Urinary bladder (tissue), 4 donors: ENCODE data around the gene CMIP. TPM values are rescaled to one million over a fixed set of nuclear protein-coding genes. Genes with fewer than 3 reads are reported as not detected.

Experiments used
- DNase-seq: peaks from one replicate; pipeline ENCODE4 v3.0.0-alpha.2; 2015; ENCODE audit errors: extremely low spot score
- H3K27ac ChIP-seq: one replicate; pipeline ENCODE4 v1.5.1; 2013; ENCODE audit warnings: low read depth, mild to moderate bottlenecking, moderate library complexity
- H3K36me3 ChIP-seq: one replicate; pipeline ENCODE4 v1.6.1; 2013; ENCODE audit warnings: mild to moderate bottlenecking, moderate library complexity; ENCODE audit not compliant: insufficient read depth
- H3K4me1 ChIP-seq: one replicate; pipeline ENCODE4 v1.6.1; 2013; ENCODE audit warnings: mild to moderate bottlenecking, moderate library complexity; ENCODE audit not compliant: insufficient read depth
- H3K4me3 ChIP-seq: one replicate; pipeline ENCODE4 v1.5.1; 2013; ENCODE audit warnings: low read depth, low read length
- WGBS: extraction: QIAGEN DNeasy Blood & Tissue Kit; methylation state at CpG from one replicate; pipeline ENCODE4 v1.1.7; 2013; 5-methylcytosine and 5-hydroxymethylcytosine counted together
- polyA plus RNA-seq: library from polyadenylated mRNA; stranded (reverse); fragments of 200-250 nt; gene quantifications from one replicate; pipeline ENCODE4 v1.2.3, GENCODE V29; 2013
- total RNA-seq: library from RNA; depleted of rRNA; stranded (reverse); fragments of >200 nt; gene quantifications from one replicate; pipeline ENCODE4 v1.2.3, GENCODE V29; 2014
- donor health status: healthy with polysubstance abuse.
- donor health status: healthy.

Gene CMIP
- total and polyA plus RNA-seq, 2 donors = 21.7 to 29.4 TPM

DNA sequence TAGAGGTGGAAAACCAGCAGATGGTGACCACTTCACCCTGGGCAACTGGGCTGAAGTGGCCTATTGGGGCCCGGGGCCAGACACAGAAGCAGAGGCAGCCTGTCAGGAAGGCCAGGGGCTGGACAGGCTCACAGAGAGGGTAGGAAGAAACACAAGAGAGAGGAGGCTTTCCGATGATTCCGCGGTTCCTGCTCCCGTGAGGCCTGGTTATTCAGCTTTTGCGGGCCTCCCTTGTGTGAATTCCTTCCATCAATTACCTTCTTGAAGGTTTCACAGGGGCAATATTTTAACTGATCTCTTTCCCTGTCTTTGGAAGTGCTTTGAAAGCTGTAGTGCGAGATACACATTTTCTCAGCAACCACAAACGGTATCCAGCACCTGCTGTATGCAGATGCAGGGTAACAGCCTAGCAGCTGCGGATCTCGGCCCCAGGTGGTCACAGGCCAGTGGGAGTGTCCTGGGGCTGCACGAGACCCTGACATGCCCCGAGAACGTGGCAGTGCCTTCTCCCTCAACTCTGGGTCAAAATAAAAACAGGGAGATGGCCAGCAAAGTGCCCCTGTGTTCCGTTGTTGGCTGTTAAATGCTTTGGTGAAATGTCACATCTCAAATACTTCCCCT lies 11.6 kb upstream of the CMIP start:
- Histone ChIP-seq H3K27ac (no peak overlapping the region), H3K4me3 (no peak overlapping the region), H3K36me3 (no peaks in the 10 kb centered on the region), H3K4me1 (no peaks in the 10 kb centered on the region)
- no peak for DNase-seq
- 85% methylated on average over 14 of the region's 14 CpGs for WGBS

DNA sequence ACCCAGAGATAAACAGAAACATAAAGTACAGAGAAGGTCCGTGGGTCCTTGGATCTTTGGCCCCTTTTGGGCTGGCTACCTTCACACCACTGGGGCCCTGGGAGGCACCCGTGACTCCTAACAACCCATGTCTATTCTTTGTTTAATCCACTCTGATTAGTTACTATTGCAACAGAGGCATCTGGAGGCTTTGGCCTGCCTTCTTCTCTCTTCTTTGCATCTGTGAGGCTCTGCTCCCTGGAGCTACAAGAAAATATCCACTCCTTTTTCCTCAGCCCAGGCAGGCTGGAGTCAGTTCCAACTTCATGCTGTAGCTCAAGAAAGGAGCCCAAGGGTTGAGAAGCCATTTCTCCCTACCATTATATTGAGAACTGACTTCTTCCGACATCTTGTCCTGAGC lies 9.5 kb upstream of the CMIP start:
- no peaks in the 10 kb centered on the region for H3K4me1 ChIP-seq
- no peak overlapping the region for H3K4me3 ChIP-seq
- WGBS = 74% methylated on average over 3 of the region's 3 CpGs
- H3K27ac ChIP-seq = no peak overlapping the region
- H3K36me3 ChIP-seq = no peaks in the 10 kb centered on the region
- no peak for DNase-seq

DNA sequence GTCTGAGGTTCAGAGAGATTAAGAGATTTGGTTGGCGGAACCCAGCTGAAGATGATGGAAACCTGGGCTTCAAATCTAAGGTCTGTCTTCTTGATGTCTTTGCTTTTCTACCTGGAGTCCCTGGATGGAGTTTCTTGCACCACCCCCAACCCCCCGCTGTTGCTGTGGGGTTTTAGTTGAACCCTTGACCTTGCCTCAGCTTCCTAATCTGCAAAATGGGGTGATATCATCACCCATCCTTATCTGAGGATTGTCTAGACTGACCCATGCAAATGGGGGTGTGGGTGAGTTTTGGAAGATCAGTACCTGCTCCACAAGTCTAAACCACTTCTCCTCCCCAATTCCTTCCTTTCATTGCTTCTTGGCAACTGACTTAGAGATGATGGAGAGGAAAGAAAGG lies 9.0 kb upstream of the CMIP start:
- H3K4me1 ChIP-seq = no peaks in the 10 kb centered on the region
- no peaks in the 10 kb centered on the region for H3K36me3 ChIP-seq
- DNase-seq = no peak
- H3K27ac ChIP-seq = no peak overlapping the region
- no peak overlapping the region for H3K4me3 ChIP-seq
- 93% methylated on average over 2 of the region's 2 CpGs for WGBS

DNA sequence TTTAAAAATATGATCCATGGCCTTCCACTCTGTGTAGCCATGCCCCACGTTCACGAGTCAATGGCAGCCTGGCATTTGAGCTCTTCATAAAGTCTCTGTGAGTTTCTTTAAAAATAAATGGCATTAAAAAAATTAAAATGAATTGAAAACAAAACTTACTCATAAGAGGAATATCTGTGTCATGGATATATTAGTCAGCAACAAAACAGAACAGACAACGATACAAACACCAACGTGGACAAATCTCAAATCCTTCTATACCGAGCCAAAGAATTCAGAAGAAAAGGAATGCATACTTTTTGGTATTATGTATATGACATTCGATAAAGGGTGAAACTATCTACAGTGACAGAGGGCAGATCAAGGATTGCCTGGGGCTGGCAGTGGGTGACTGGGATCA lies 8.2 kb upstream of the CMIP start:
- H3K4me3 ChIP-seq = no peak overlapping the region
- H3K36me3 ChIP-seq = no peaks in the 10 kb centered on the region
- no peak overlapping the region for H3K27ac ChIP-seq
- no peaks in the 10 kb centered on the region for H3K4me1 ChIP-seq
- DNase-seq = no peak
- 93% methylated on average over 6 of the region's 6 CpGs for WGBS

DNA sequence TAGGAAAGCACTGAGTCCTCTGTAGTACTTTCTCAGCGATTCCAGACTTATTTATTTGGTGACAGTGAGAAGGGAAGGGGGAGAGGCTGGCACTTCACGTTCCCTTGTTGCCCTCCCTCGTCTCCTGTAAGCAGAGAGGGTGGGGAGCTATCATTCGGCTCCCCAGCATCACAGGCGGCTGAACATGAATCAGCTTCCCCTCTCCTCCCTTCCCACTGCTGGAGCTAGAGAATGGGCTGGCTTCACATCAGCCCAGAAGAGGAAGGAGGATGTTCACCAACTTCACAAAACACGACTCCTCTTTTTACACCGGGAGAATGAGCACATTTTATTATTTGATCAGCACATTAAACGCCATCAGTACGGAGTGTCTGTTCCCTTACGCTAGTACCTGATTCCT lies 6.7 kb upstream of the CMIP start:
- H3K4me3 ChIP-seq = no peak overlapping the region
- WGBS = 64% methylated on average over 10 of the region's 10 CpGs
- H3K4me1 ChIP-seq = no peaks in the 10 kb centered on the region
- no peak for DNase-seq
- no peak overlapping the region for H3K27ac ChIP-seq
- H3K36me3 ChIP-seq = no peaks in the 10 kb centered on the region

DNA sequence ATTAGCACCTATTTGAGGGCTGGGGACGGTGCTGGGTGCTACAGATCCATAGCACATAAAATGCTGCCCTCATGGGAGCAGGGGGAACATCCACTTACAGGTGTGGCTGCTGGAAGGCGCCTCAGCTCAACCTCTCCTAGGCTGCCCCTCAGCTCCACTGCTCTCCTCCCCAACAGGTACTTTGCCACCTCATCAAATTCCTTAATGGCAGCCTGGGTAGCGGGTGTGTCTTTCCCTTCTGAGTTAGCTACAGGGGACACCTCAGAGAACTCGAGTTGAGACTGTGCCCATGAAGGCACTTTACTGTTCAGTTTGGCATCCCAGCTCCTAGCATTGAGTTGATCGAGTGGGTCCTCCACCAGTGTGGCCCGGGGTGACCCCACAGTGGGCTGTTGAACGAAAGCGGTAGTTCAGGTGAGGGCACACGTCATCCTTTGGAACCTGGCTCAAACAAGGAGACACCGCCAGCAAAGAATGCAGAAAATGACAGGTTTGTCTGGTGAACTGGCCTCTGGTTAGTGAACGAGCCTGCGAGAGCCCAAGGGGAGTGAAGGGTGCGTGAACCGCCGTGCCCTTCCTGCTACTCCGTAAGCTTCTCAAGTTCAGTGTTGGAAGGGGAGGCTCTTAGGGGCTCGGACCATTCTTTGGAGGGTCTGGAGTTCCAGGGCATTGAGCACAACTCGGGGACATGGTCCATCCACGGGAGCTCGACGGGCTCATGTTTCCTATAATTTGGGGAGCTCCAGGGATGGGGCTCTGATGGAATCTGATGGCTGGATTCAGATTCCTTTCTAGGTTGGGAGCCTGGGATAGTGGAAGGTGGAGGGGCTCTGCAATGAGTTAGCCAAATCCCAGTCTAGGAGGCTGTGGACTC lies 3.5 kb upstream of the CMIP start:
- no peaks in the 10 kb centered on the region for H3K36me3 ChIP-seq
- no peaks in the 10 kb centered on the region for H3K4me1 ChIP-seq
- WGBS = 87% methylated on average over 21 of the region's 21 CpGs
- no peak overlapping the region for H3K4me3 ChIP-seq
- H3K27ac ChIP-seq = no peak overlapping the region
- no peak for DNase-seq

DNA sequence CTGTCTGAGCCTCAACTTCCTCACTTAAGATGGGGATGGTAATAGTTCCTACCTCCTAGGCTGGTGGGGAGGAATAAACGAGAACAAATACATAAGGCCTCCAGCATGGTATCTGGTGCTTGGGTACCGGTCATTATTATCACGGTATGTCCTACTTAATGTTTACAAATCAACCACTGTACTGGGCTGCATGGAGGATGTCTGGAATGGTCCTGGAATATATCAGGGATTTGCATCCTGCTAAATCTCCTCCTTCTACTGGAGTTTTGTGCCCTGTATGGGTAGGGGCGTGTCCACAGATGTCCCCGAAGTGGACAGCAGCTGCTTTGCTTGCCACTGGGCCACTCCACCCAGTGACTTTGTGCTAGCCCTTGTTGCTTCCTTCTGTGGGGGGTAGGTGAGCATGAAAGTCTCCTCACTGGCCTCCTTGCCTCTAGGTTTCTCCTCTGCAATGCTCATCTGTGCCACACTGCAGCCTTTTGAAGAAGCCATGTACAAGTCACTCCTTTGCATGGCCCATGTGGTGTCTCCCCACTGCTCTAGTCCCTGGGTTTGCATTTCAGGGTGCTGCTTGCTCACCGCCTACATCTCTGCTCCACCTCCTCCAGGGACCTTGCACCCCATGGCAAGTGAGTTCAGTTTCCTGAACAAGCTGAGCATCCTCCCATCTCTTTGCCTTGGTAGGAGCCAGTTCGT lies 2.2 kb upstream of the CMIP start:
- DNase-seq = no peak
- Histone ChIP-seq H3K27ac (no peak overlapping the region), H3K4me3 (no peak overlapping the region), H3K4me1 (no peaks in the 10 kb centered on the region), H3K36me3 (no peaks in the 10 kb centered on the region)
- 54% methylated on average over 7 of the region's 7 CpGs for WGBS

DNA sequence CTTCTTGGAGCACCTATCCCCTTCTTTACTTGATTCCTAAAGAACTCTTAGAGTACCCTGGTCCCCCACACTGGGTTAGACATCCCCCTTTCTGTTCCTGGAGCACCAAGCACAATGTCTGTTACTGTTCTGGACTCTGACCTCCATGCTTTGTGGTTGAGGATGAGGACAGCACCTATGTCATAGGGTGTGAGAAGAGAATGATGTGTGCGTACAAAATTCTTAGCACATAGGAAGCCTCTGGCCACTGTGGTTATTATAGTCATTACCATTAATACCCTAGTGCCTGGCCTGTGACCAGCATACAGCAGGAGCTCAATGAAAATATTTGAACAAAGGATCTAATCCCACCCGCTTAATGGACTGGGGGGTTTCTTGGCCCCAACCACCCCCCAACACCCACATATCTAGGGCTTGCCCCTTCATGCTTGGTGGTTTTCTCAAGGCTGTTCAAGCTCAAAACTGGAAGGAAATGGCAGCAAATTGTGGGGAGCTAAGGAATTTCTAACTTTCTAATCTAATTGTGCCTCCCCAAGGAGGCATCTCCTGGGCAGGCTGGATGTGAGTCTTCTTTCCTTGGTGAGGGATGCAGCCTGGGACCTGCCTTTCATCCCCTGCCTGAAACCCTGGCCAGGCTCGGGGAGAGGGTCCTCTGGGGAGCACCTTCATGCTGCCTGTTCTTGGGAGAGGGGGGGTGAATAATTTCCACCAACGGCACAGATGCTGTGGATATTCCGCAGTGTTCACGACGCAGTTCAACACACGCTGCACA lies 1.5 kb upstream of the CMIP start:
- no peak overlapping the region for H3K27ac ChIP-seq
- WGBS = 75% methylated on average over 8 of the region's 8 CpGs
- H3K36me3 ChIP-seq = no peaks in the 10 kb centered on the region
- no peaks in the 10 kb centered on the region for H3K4me1 ChIP-seq
- DNase-seq = no peak
- no peak overlapping the region for H3K4me3 ChIP-seq

DNA sequence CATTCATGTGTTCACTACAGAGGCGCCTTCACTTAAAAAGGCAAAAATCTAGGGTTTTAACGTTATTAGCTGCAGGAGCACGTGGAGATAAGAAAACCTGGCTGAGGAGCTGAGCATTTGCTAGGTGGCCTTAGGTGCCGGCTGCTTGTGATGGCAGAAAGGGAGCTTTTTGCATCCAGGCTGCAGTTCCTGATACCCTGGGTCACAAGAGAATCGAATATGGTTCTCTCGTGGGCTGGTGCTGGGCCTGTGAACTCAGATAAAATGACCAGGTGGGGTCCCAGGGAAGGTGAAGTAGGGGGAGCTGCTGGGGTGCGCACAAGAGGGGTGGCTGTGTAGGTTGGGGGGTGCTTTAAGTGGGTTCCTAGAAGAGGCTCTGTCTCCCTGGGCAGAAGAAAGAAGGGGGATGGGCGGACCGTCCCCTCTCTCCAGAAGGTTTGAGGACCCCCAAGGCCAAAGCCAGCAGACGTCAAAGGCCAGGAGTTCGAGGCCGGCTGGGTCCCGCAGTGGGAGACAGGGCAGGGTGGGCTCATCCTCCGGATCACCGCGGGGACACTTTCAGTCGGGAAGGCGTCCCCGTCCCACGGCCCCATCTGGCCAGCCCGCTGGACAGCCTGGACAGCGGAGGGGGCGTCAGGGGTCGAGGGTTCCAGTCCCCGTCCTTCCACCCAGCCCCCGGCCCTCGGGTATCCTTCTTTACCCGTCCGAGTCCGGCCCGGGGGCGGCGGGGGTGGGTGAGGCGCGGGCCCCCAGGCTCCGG lies 740 bp upstream of the CMIP start:
- Histone ChIP-seq H3K4me3 (peak overlapping the region; percentile 93), H3K36me3 (no peaks in the 10 kb centered on the region), H3K4me1 (no peaks in the 10 kb centered on the region), H3K27ac (peak overlapping the region; percentile 72)
- DNase-seq = no peak
- 14% methylated on average over 36 of the region's 36 CpGs for WGBS

DNA sequence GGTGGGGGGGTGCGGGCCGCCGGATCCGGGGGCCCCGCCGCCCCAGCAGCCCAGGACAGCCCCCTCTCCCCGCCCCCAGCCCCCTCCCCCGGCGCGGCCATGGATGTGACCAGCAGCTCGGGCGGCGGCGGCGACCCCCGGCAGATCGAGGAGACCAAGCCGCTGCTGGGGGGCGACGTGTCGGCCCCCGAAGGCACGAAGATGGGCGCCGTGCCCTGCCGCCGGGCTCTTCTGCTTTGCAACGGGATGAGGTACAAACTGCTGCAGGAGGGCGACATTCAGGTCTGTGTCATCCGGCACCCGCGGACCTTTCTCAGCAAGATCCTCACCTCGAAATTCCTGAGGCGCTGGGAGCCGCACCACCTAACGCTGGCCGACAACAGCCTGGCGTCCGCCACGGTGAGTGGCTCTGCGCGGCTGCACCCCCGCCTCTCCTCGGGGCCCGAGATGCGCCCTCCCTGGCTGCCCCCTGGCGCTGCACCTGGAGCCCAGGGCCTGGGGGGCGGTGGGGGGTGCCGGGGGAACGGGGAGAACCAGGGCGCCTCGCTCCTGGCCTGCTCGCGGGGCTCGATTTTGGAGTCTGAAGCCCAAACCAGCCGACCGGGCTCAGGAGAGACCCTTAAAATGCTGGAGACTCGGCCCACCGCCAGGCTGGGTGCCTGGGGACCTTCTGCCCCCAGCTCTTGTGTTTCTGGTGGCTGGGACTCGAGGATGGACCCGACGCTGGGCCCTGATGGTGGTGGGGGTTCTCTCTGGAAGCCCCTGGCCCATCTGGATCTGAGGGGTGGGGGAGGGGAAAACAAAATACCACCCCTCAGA lies 744 bp downstream of the CMIP start:
- peak overlapping the region; percentile 90 for H3K27ac ChIP-seq
- H3K4me1 ChIP-seq = no peaks in the 10 kb centered on the region
- under 1% methylated on average over 61 of the region's 62 CpGs for WGBS
- peak overlapping the region; percentile 93 for H3K4me3 ChIP-seq
- no peak for DNase-seq
- no peaks in the 10 kb centered on the region for H3K36me3 ChIP-seq

DNA sequence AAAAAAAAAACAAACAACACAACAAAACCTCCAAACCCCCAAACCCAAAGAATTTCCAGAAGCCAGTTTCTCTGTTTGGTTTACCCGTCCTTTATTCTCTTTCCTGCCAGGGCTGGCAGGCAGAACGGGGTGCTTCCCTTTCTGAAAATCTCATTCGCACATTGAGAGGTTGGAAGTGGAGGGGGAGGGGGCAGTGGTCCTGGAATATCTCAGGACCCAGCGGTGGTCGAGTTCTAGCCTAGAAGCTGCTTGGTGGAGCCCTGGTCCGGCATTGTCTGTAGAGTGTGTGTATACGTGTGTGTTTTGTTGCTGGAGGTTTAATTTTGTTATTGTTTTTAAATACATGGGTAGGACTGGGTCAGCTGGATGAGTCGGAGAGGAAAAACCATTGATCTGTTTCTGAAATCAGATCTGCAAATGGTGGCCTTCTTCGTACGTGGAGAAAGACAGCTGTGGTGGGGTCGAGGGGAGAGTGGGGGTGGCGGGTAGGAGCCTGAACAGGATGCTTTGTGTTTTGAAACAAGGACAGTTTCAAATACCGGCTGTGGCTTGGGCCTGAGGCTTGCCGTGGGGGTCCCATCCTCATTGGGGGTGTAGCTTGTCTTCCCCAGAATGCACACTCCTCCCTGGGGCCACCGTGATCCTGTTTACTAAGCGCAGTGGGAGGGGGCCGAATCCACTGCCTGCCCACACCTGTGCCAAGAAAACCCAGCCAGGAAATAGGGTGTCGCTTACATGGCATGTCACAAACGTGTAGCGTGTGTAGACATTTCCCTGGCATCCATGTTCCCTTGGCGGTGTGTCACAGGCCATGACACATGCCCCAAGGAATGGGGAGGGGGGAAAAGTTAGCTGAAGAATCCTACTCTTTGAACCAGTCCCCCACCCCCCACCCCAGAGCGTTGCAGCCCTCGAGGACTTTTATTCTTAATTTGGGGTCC lies 1.6 kb downstream of the CMIP start:
- no peaks in the 10 kb centered on the region for H3K36me3 ChIP-seq
- peak overlapping the region; percentile 85 for H3K27ac ChIP-seq
- 13% methylated on average over 23 of the region's 23 CpGs for WGBS
- H3K4me3 ChIP-seq = peak overlapping the region; percentile 93
- no peak for DNase-seq
- no peaks in the 10 kb centered on the region for H3K4me1 ChIP-seq
